Measurements from ENCODE around the gene OR2L2.

OR2L2 gene, protein sequence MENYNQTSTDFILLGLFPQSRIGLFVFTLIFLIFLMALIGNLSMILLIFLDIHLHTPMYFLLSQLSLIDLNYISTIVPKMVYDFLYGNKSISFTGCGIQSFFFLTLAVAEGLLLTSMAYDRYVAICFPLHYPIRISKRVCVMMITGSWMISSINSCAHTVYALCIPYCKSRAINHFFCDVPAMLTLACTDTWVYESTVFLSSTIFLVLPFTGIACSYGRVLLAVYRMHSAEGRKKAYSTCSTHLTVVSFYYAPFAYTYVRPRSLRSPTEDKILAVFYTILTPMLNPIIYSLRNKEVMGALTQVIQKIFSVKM

DNA sequence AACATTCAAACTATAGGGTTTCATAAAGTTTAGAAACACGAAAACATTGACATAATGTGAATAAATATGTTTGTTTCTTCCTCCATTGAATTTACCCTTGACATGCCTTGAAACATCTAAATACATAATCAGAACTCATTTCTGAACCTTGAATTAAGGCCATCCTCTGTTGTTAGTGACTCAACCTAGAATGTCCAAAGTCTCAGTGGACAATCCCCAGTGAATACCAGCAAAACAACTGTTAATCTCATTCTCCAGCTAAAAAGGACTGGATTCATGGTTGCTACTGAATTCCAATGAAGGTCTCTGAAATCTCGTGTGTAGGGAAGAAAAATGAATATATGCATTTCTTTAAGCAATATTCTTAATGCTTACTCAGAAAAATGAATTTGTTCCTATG is at the start of gene OR2L2:
Gene OR2L2 (plus strand): TSS at position 301 of the 400 bp plus-strand sequence. CDS start 8,198 bp downstream, outside the sequence.
- no peaks in the 10 kb centered on the region for H3K36me3 Mint-ChIP-seq
- peaks cover 21% of the 10 kb centered on the region for H3K9me3 Mint-ChIP-seq
- no peaks in the 10 kb centered on the region for H3K4me1 Mint-ChIP-seq
- DNase-seq = no peak
- no peak within 1 kb of the TSS for H3K27ac Mint-ChIP-seq
- H3K27me3 Mint-ChIP-seq = no peaks in the 10 kb centered on the region
- CTCF ChIA-PET = no interaction called here
- no peak within 1 kb of the TSS for H3K4me3 Mint-ChIP-seq

DNA sequence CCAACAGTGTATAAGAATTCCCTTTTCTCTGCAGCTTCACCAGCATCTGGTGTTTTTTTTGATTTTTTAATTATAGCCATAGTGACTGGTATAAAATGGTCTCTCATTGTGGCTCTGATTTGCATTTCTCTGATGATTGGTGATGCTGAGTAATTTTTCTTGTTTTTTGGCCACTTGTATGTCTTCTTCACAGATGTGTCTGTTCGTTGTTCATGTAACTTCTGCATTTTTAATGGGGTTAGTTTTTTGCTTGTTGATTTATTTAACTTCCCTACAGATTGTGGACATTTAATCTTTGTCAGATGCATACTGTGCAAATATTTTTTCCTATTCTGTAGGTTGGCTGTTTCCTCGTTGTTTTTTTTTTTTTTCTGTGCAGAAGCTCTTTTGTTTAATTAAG is 36.9 kb upstream of the OR2L2 start:
- H3K27ac Mint-ChIP-seq = no peak overlapping the region
- no peak for DNase-seq
- no peaks in the 10 kb centered on the region for H3K4me1 Mint-ChIP-seq
- H3K9me3 Mint-ChIP-seq = peaks cover 10% of the 10 kb centered on the region
- no peak overlapping the region for H3K4me3 Mint-ChIP-seq
- CTCF ChIA-PET = no interaction called here
- H3K27me3 Mint-ChIP-seq = no peaks in the 10 kb centered on the region
- no peaks in the 10 kb centered on the region for H3K36me3 Mint-ChIP-seq

DNA sequence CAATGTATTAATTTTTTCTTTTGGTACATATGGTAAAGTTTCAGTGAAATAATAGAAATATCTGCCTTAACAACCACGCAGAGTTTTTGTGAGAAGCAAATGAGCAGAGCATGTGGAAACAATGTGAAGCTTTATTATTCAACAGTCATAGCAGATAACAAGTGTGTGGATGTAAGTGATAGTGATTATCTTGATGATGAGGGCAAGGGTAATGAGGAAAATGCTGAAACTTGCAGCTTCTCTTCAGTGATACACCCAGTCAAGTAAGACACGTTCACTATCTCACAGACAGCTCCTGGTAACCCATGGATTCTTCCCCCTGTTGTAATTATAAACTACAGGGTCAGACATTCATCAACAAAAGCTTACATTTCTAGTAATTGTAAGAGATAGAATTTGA is 31.1 kb upstream of the OR2L2 start:
- no peaks in the 10 kb centered on the region for H3K4me1 Mint-ChIP-seq
- H3K4me3 Mint-ChIP-seq = no peak overlapping the region
- CTCF ChIA-PET = no interaction called here

DNA sequence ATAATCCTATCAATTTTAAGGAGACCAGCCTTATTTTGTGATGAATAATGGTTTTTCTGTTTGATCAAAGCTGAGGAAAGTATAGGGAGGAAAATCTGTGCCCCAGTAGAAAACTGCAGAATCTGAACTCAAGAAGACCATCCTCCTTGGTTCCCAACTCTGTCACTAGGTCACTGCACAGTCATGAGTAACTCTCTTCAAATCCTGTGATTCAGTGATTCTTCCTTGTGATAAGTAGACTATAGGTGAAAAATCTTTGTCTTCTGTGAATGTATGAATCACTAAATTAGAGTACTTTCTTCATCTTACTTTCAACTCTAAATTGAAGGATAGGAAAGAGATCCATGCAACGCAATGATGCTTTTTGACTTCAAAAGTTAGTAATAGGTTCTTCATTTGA is 29.7 kb upstream of the OR2L2 start:
- no peak for DNase-seq
- Mint-ChIP-seq H3K27me3 (no peaks in the 10 kb centered on the region), H3K4me1 (no peaks in the 10 kb centered on the region), H3K27ac (no peak overlapping the region), H3K9me3 (no peaks in the 10 kb centered on the region), H3K36me3 (no peaks in the 10 kb centered on the region), H3K4me3 (no peak overlapping the region)
- CTCF ChIA-PET = no interaction called here

More for the DNA sequence above, 31.1 kb upstream of the OR2L2 start:
- Mint-ChIP-seq H3K9me3 (no peaks in the 10 kb centered on the region), H3K27ac (no peak overlapping the region), H3K27me3 (no peaks in the 10 kb centered on the region), H3K36me3 (no peaks in the 10 kb centered on the region)
- no peak for DNase-seq

DNA sequence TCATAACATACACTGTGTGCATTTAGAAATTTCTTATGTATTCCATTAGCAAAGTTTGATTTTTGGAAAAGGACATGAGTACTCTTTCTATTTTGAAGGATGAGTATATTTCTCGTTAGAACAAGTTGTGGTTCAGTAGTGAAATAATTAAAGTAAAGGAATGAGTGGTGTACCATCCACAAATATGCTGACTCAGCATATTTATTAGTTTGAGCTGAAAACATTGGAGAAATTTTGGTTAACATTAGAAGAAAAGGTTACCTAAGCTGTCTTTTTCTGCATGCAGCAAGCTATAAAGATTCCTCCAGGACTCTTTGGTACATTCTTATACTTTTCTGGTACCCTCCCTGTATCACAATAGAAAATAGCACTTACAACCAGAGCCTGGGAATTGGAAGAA is 22.1 kb upstream of the OR2L2 start:
- no peak overlapping the region for H3K27ac Mint-ChIP-seq
- DNase-seq = no peak
- CTCF ChIA-PET = no interaction called here

DNA sequence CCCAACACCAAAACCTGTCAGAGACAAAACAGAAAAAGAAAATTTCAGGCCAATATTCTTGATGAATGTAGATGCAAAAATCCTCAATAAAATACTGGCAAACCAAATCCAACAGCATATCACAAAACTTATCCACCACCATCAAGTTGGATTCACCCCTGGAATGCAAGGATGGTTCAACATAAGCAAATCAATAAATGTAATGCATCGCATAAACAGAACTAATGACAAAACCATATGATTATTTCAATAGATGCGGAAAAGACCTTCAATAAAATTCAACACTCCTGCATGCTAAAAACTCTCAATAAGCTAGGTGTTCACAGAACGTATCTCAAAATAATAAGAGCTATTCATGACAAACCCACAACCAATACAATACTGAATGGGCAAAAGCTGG is 20.2 kb upstream of the OR2L2 start:
- peaks cover 25% of the 10 kb centered on the region for H3K9me3 Mint-ChIP-seq

More for the DNA sequence above, 22.1 kb upstream of the OR2L2 start:
- Mint-ChIP-seq H3K9me3 (peaks cover 25% of the 10 kb centered on the region), H3K36me3 (no peaks in the 10 kb centered on the region), H3K27me3 (no peaks in the 10 kb centered on the region), H3K4me1 (no peaks in the 10 kb centered on the region), H3K4me3 (no peak overlapping the region)

DNA sequence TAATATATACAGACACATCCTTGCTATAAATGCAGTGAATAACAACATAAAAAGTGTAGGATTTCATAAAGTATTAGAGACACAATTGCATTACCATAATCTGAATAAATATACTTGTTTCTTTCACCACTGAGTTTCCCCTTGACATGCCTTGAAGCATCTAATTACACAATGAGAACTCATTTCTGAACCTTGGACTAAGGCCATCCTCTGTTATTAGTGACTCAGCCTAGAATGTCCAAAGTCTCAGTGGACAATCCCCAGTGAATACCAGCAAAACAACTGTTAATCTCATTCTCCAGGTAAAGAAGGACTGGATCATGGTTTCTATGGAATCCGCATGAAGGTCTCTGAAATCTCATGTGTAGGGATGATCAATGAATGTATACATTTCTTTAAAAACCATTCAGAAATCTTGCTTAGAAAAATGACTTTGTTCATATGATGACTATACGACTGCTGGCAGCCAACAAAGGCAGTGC is 16.6 kb upstream of the OR2L2 start, which contains the start of gene OR2L5:
Gene OR2L5 (plus strand): TSS at position 432 of the 482 bp plus-strand sequence. CDS start 8,288 bp downstream, outside the sequence.
- Mint-ChIP-seq H3K9me3 (peaks cover 26% of the 10 kb centered on the region), H3K27me3 (no peaks in the 10 kb centered on the region), H3K4me1 (no peaks in the 10 kb centered on the region), H3K4me3 (no peak within 1 kb of the TSS), H3K27ac (no peak within 1 kb of the TSS), H3K36me3 (no peaks in the 10 kb centered on the region)
- DNase-seq = no peak
- CTCF ChIA-PET = no interaction called here

More for the DNA sequence above, 20.2 kb upstream of the OR2L2 start:
- no peaks in the 10 kb centered on the region for H3K27me3 Mint-ChIP-seq
- no peak overlapping the region for H3K4me3 Mint-ChIP-seq
- CTCF ChIA-PET = no interaction called here
- H3K36me3 Mint-ChIP-seq = no peaks in the 10 kb centered on the region
- no peak for DNase-seq
- H3K4me1 Mint-ChIP-seq = no peaks in the 10 kb centered on the region
- H3K27ac Mint-ChIP-seq = no peak overlapping the region

DNA sequence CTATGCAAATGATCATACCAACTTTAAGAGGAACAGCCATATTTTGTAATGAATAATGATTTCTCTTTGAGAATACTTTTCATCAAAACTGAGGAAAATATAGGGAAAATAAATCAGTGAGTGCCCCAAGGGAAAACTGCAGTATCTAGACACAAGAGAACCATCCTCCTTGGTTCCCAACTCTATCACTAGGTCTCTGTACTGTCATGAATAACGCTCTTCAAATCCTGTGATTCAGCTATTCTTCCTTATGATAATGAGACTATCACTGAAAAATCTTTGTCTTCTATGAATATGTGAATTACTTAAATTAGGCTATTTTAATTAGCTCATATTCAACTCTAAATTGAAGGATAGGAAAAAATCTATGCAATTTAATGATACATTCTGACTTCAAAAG is 14.1 kb upstream of the OR2L2 start:
- Mint-ChIP-seq H3K36me3 (no peaks in the 10 kb centered on the region), H3K27ac (no peak overlapping the region), H3K4me3 (no peak overlapping the region), H3K9me3 (peaks cover 13% of the 10 kb centered on the region), H3K4me1 (no peaks in the 10 kb centered on the region), H3K27me3 (no peaks in the 10 kb centered on the region)
- DNase-seq = no peak
- CTCF ChIA-PET = no interaction called here

DNA sequence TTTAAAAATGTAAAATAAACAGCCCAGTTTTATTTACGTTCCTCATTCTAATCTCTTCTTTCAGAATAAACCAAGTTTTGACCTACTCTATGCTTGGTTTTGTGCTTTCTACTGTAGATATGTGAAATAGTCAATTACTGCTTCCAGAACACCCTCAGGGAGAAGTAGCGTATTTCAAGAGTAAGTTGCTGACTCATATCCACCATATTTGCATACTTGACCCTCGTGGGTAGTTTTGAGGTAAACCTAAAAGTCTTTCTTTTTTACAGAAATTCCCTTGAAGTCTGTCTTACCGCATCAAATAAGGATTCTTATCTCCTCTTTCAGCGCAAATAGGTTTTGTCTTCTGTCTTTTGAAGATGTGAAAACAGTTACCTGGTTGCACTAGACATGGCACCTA is 15.3 kb downstream of the OR2L2 start:
- Mint-ChIP-seq H3K4me1 (no peaks in the 10 kb centered on the region), H3K27me3 (no peaks in the 10 kb centered on the region), H3K27ac (no peak overlapping the region), H3K4me3 (no peak overlapping the region), H3K36me3 (no peaks in the 10 kb centered on the region), H3K9me3 (peaks cover 24% of the 10 kb centered on the region)
- no peak for DNase-seq
- CTCF ChIA-PET = no interaction called here

DNA sequence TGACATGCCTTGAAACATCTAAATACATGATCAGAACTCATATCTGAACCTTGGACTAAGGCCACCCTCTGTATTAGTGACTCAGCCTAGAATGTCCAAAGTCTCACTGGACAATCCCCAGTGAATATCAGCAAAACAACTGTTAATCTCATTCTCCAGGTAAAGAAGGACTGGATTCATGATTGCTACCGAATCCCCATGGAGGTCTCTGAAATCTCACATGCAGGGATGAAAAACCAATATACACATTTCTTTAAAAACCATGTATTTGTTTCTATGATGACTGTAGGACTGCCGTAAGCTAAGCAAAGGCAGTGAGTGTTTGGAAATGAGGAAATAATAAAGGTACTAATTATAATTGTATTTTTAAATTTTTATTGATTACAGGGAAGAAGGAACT is 16.7 kb downstream of the OR2L2 start, which contains the start of gene OR2L3:
Gene OR2L3 (plus strand): TSS at position 301 of the 400 bp plus-strand sequence. CDS start 13,846 bp downstream, outside the sequence.
- CTCF ChIA-PET = no interaction called here
- no peak for DNase-seq
- peaks cover 19% of the 10 kb centered on the region for H3K9me3 Mint-ChIP-seq
- H3K4me1 Mint-ChIP-seq = no peaks in the 10 kb centered on the region
- H3K27ac Mint-ChIP-seq = no peak within 1 kb of the TSS
- no peaks in the 10 kb centered on the region for H3K27me3 Mint-ChIP-seq
- no peaks in the 10 kb centered on the region for H3K36me3 Mint-ChIP-seq
- no peak within 1 kb of the TSS for H3K4me3 Mint-ChIP-seq

DNA sequence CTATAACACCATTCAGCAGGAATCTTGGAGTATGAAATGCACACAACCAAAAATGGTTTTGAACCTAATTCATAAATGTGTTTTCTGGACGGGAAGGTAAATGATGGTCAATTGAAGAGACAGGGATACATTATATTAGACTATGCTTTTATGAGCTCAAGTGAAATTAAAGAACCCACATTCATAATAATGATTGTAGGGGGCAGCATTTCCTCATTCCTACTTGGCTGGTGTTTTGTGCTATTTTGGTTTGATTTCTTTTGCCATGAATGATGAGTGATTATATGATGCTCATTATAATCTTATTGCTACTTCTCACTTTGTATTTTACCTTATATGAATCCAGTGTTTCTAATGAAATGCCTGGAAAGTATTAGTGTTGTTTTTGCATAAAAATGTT is 17.1 kb downstream of the OR2L2 start:
- Mint-ChIP-seq H3K36me3 (no peaks in the 10 kb centered on the region), H3K4me1 (no peaks in the 10 kb centered on the region), H3K27ac (no peak overlapping the region), H3K27me3 (no peaks in the 10 kb centered on the region), H3K4me3 (no peak overlapping the region), H3K9me3 (peaks cover 19% of the 10 kb centered on the region)
- no peak for DNase-seq
- CTCF ChIA-PET = no interaction called here

DNA sequence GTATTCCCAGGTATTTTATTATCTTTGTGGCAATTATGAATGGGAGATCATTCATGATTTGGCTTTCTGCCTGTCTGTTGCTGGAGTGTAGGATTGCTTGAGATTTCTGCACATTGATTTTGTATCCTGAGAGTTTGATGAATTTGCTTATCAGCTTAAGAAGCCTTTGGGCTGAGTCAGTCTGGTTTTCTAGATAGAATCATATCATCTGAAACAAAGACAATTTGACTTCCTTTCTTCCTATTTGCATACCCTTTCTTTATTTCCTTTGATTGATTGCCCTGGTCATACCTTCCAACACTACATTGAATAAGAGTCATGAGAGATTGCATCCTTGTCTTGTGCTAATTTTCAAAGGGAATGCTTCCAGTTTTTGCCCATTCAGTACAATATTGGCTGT is 24.8 kb downstream of the OR2L2 start:
- no peaks in the 10 kb centered on the region for H3K27me3 Mint-ChIP-seq
- H3K4me3 Mint-ChIP-seq = no peak overlapping the region
- H3K36me3 Mint-ChIP-seq = no peaks in the 10 kb centered on the region
- peaks cover 21% of the 10 kb centered on the region for H3K9me3 Mint-ChIP-seq
- no peak for DNase-seq
- H3K4me1 Mint-ChIP-seq = no peaks in the 10 kb centered on the region
- no peak overlapping the region for H3K27ac Mint-ChIP-seq
- CTCF ChIA-PET = no interaction called here

DNA sequence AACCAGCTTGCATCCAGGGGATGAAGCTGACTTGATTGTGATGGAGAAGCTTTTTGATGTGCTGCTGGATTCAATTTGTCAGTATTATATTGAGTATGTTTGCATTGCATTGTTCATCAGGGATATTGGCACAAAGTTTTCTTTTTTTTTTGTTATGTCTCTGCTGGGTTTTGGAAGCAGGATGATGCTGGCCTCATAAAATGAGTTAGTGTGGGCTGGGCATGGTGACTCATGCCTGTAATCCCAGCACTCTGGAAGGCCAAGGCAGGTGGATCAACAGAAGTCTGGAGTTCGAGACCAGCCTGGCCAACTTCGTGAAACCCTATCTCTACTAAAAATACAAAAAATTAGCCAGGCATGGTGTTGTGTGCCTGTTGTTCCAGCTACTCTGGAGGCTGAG is 25.4 kb downstream of the OR2L2 start:
- H3K9me3 Mint-ChIP-seq = peaks cover 21% of the 10 kb centered on the region
- H3K4me1 Mint-ChIP-seq = no peaks in the 10 kb centered on the region
- no peak for DNase-seq
- CTCF ChIA-PET = no interaction called here
- H3K27ac Mint-ChIP-seq = no peak overlapping the region
- no peaks in the 10 kb centered on the region for H3K36me3 Mint-ChIP-seq
- no peak overlapping the region for H3K4me3 Mint-ChIP-seq
- H3K27me3 Mint-ChIP-seq = no peaks in the 10 kb centered on the region

DNA sequence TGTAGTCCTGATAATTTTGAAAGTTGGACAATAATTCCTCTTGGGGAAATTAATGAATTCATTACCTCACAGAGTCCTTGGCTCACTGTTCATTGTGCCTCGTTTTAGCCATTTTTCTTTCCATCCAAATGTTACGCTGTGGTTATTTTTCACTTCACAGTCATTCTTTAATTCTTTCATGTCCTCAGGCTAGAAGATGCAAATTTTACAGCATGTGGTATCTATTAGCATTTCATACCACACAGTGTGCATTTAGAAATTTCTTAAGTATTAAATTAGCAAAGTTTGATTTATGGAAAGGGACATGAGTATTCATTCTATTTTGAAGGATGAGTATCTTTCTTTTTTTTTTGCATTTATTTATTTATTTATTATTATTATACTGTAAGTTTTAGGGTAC is 35.2 kb downstream of the OR2L2 start:
- Mint-ChIP-seq H3K27ac (no peak overlapping the region), H3K36me3 (no peaks in the 10 kb centered on the region), H3K4me3 (no peak overlapping the region), H3K27me3 (no peaks in the 10 kb centered on the region), H3K4me1 (no peaks in the 10 kb centered on the region), H3K9me3 (peaks cover 5% of the 10 kb centered on the region)
- CTCF ChIA-PET = no interaction called here
- DNase-seq = no peak

DNA sequence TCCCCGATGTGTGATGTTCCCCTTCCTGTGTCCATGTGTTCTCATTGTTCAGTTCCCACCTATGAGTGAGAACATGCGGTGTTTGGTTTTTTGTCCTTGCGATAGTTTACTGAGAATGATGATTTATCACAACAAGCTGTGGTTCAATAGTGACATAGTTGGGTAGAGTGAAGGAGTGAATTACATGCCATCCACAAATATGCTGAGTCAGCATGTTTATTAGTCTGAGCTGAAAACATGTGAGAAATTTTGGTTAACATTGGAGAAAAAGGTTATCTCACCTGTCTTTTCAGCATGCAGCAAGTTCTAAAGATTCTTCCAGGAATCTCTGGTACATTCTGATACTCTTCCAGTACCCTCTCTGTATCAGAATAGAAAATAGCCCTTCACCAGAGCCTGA is 35.7 kb downstream of the OR2L2 start:
- CTCF ChIA-PET = no interaction called here
- Mint-ChIP-seq H3K9me3 (peaks cover 6% of the 10 kb centered on the region), H3K27me3 (no peaks in the 10 kb centered on the region), H3K27ac (no peak overlapping the region), H3K4me1 (no peaks in the 10 kb centered on the region), H3K36me3 (no peaks in the 10 kb centered on the region), H3K4me3 (no peak overlapping the region)
- no peak for DNase-seq
